NCI-H345 treated with DMSO at 0.1 percent for 48 hours (cell line): ENCODE data around the gene OR51E2.
A peak's percentile ranks its signal among the peaks of the same experiment; 100 is the strongest.
"Not testable (repeated sequence)": the region's sequence is repeated elsewhere in the genome, so short reads cannot be mapped to it uniquely, and the experiment has no call there.

Experiments used
- DNase-seq: peaks from one replicate; lab custom pipeline; 2025; ENCODE audit not compliant: unreplicated experiment; lab: John Stamatoyannopoulos, UW

The OR51E2 gene, protein sequence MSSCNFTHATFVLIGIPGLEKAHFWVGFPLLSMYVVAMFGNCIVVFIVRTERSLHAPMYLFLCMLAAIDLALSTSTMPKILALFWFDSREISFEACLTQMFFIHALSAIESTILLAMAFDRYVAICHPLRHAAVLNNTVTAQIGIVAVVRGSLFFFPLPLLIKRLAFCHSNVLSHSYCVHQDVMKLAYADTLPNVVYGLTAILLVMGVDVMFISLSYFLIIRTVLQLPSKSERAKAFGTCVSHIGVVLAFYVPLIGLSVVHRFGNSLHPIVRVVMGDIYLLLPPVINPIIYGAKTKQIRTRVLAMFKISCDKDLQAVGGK

DNA sequence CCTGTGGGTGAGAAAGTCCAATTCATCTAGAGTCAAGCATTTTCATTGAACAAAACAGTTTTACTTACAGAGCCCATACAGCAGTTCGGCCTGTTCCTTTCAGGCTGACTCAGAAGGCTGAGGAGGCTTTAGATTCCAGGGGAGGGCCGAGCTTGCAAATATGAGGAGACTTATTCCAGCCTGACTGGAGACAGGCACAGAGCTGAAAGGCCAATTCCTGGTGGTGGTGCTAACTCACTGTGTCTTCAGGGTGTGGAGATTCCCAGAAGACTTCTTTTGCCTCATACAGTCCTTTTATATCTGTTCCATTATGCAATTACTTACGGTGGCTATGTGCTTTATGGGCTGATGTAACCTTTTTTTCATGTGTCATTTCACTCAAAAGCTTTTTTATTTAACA lies at the start of gene OR51E2:
Gene OR51E2 (minus strand): TSS at position 269 of the 400 bp plus-strand sequence. CDS start 15,142 bp downstream, outside the sequence.
- peak; percentile 65 for DNase-seq

DNA sequence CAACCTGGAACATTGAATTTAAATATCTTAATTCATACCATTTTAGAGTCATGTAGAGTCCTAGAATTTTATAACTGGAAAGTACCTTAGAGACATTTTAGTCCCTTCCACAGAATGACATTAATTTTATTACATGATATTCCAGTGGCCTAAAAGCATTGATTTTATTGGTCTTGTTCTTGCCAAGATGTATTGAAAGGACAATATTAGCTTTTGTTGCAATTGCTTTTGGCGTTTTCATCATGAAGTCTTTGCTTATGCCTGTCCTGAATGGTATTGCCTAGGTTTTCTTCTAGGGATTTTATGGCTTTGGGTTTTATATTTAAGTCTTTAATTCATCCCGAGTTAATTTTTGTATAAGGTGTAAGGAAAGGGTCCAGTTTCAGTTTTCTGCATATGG lies 43.1 kb upstream of the OR51E2 start:
- no peak for DNase-seq

DNA sequence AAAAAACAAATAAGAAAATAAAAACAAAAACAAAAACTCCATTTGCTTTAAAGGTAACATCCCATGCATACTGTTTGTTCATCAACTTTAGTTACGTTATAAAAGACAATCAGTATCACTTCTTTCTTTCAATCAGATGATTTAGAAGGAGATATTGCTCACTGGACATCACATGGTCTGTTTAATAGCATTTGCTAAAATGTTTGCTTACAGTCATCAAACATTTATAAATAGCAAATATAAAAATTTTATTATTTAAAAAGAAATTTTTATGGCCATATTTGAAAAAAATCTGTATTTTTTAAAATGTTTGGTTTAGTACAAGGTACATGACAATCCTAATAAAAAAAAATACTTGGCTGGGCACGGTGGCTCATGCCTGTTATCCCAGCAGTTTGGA lies 29.5 kb upstream of the OR51E2 start:
- DNase-seq, result no peak

DNA sequence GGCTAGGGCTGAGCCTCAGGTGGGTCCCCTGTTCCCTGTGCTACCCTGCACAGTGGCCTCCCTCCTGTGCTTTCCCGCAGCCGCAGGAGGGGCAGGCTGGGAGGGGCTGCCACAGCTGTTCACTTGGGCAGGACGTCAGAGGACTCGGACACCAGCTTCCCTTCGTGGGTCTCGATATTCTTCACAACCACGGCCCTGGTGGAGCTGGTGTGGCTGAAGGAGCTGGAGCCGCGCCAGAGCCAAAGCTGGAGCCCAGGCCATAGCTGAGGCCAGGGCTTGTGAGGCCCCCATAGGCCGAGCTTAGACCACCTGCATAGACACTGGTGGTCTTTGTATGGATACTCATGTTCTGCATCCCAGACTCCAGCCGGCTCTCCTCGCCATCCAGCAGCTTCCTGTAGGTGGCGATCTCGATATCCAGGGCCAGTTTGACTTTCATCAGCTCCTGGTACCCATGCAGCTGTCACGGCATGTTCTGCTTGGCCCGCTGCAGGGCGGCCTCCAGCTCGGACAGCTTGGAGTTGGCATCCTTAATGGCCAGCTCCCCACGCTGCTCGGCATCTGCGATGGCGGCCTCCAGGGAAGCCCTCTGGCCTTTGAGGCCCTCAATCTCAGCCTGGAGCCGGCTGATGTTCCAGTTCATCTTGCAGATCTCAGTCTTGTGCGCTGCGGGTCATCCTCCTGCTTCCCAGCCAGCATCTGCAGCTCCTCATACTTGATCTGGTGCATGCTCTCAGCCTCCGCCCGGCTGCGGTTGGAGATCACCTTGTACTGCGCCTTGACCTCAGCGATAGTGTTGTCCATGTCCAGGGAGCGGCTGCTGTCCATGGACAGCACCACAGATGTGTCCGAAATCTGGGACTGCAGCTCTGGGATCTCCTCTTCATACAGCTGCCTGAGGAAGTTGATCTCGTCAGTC lies 25.2 kb upstream of the OR51E2 start:
- DNase-seq, result not testable (repeated sequence)

DNA sequence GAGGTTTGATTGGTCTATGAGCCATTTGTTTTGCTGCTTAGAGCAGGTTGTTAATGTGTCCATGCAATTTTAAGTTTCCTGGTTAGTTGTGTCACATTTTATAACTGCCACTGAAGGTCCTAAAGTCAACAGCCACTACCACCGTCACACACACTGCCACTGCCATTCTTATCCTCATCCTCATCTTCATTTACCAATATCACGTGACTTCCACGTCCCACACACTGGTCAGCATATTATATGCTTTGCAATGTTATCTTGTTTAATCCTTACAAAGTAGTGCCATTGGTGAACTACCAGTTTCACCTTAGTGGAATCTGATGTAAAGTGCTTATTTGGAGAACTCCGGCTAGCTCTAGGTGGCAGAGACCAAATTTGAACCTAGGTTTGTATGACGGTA lies 16.6 kb upstream of the OR51E2 start:
- DNase-seq, result no peak

DNA sequence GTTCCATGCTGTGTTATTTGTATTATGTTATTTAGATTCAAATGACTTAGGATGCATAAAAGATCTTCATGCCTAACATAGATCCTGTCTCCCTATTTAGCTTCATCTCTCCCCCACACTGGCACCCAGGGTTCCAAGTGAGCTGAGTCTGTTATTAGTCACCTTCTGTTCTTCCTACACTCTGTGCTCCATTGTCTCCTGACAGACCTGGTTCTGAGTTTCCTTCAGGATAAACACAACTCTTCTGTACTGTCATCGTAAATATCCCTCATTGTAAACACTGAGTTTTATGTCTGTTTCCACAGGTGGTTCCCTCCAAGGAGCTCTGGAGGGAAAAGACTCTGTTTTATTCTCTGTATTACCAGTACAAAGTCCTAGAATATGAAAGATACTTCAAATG lies 15.6 kb upstream of the OR51E2 start:
- no peak for DNase-seq

DNA sequence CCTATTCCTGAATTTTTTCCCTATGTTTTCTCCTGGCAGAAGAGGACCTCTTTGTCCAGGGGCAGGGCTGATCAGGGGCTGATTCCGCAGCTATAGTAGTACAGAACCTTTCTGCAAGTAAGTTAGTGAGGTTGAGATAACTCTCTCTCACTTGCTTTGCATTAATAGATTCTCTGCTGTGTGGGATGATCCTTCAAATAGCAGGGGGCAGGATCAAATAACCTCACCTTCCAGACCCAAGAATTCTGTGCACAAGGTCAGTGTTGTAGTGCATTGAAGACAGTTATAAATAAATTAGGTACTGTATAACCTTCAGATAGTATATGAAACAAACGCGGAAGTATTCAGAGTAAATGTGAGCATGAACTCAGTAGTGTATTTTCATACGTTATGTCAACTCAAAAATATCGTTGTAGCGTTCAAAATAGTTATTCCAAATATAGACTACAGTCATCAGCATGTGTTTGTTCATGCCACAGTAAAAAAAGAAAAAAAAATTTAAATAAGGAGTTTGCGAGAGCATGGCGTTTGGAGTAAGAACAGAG lies 7.2 kb upstream of the OR51E2 start:
- peak; percentile 79 for DNase-seq

DNA sequence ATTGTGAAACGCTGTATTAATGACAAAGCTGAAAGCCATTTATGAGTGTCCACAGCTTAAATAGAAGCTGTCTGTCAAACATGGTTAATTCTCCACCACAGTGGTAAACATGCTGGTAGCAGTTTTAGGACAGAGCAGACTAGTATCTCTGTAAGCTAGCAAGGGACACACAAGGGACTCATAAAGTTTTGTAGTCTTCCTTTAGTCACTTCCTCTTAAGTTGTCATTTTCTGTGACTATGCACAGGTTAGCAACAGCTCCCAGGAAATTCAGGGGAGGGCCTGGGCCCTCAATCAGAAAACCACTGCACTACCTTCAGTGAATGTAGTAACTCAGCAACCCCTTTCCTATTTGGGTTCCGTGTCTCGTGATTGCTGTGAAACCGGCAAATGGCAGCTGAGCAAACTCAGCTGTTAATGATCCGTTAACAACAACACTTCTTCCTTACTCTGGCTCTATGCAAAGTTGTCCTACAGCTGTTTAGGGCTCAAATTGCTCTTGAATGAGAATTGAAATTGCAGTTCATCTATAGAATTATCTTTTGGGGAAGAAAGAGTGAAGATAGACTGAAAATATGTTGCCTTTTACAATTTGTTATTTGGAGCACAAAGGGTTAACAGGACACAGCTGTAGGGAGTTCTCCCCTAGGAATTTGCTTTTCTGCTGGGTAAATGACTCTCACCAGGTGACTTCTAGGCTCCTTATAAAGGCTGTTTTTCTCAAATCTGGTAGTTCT lies 6.6 kb upstream of the OR51E2 start, which contains the start of gene MMP26:
Gene MMP26 (plus strand): TSS at position 731 of the 736 bp plus-strand sequence.
- DNase-seq, result peak; percentile 97

DNA sequence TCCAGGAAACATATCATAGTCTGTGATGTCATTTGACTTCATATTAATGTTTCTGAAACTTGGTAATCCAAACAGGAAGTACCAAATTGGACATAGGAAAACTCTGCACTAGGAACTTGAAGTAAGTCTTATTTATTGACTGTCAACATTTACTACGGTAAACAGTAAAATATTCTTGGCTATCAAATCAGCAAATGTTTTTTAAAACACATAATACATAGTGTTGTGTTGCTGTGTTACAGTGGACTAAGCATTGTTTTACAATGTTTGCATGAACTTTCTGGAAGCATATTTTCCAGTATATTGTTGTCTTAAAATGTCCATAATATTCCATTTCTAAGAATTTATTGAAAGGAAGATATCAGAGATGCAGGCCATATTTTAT lies 2.8 kb upstream of the OR51E2 start:
- DNase-seq, result no peak

DNA sequence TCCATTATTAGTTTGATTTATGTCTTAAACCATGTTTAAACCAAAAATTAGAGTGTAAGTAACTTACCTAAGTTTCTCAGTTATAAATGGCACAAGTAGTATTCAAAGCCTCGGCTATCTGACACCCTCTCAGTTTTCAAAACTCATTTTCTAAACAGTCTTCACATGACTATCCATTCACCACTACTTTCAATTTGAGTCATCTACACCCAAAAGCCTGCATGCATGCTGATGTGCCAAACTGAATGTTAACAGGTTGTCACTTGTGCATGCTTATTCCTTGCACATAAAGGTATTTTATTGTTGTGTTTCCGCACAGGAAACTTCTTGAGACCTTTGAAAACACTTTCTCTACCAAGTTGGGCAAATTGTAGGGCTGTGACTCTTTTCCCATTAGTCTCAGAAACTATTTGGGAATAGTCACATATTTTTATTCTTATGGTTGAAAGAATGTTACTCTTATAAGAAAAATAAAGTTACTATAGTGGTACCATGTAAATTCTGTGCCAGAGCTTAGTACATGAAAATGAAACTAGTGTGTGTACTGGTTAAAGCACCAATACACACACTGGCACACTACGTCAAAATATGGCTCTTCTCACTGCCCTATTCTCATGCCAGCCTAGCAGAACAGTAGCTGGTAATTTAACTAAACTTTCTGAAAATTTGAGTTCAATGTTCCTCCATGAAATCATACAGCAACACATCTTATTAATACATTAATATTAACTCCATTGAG lies 2.2 kb upstream of the OR51E2 start:
- no peak for DNase-seq

DNA sequence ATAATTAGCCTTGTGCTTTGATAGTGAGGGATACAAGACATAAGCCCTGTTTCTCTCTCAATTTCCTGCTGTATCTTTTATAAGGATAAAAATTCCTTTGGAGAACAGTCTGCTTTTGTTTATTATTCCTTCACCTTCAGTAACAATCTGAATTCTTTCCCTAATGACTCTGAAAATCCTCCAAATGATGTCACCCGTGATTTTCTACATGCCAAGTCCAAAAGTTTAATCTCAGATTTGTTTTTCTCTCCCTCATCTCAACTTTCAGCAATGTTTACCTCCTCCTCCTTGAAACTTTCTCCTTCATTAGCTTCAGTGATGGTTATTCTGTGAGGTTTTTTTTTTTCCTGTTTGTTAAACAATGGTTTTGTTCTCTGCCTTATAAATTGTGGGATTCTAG lies 2.2 kb downstream of the OR51E2 start:
- DNase-seq, result no peak

DNA sequence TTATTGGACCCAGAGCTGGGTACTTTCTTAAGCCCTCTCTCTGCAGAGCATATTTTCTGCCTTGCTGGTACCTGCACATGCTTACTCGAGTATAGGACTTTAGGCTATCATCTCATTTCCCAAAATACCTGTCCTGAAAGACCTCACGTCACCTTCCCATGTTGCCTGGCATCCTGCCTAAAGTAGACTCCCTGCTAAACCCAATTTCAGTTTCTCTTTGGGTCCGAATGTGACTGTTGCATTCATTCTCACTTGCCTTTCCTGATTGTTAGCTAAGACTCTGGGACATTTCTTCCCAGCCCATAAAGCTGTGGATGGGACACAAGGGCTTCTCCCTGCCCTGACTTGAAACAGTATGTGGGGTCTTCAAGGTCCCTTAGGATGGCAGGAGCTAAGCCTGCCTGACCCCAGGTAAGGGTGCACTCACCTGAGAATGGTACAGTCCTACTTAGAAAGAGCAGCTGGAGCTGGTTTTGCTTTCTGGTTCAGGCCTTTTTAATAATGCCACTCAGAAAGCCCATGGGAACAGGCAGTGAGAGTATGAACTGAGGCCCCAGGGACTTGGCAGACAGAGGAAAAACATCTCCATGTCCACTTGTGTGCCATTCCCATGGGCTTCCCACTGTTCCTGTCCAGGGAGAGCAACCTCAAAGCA lies 12.9 kb downstream of the OR51E2 start:
- peak; percentile 27 for DNase-seq

DNA sequence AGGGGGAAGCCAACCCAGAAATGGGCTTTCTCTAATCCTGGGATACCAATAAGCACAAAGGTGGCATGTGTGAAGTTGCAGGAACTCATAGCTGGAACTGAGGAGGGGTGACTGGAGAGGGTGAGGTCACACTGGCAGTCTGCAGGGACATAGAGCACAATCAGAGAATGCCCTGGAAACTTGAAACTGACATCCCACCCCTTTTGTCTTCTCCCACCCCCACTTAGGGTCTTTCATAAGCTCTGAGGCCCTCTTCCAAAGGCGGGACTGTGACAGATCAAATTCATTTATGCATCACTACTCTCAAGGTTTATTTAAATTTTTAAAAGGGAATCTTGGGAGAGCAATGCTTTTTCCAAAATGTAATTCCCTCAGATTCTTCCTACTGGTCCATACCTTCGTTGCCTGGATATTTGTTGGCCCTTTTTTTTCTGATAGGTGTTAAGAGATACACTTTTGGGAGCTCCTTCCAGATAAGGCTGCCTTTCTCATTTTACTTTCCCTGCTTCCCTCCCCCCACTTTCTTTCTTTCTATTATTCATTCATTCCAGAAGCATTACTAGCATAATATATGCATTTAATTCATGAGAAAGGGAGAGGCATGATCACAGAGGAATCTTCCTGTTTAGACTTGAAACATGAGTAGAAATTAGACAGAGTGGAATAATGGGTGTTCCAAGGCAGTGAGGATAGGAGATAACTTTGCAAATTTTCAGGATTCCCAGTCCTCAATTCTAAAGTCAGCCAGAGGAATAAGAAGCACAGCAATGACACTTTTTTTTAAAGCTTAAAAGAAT lies 14.8 kb downstream of the OR51E2 start:
- DNase-seq, result no peak

DNA sequence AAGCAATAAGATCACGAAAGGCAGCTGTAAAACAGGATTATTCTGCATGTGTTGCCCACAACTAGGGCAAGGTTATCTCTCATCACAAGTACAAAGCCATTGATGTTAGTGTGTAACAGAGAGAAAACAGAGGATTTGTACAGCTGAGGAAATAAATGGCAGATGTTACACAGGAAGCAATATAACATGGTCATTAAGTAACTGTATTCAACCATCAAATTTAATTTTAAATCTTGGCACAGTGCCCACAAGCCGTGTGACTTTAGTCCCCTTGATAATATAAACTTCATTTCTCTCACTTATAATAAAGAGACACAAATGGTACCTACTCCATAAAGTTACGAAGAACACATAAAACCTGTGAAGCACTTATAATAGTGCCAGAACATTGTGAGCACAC lies 17.3 kb downstream of the OR51E2 start:
- DNase-seq, result peak; percentile 48

DNA sequence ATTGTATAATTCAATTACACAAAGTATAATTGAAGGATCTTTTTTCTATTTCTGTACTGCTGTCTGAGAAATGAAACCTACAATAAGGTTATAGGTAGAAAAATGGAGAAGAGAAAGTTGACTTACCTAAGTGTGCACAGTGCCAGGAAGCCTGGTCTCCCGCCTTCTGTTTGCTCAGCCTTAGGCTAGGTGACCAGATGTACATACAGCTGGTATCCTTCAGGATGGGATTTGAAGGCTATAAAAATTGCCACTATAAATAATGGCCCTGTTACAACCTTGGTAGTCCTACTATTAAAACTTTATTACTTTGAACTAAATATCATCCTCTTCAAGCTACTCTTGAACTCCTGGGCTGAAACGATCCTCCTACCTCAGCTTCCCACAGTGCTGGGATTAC lies 19.7 kb downstream of the OR51E2 start:
- no peak for DNase-seq

DNA sequence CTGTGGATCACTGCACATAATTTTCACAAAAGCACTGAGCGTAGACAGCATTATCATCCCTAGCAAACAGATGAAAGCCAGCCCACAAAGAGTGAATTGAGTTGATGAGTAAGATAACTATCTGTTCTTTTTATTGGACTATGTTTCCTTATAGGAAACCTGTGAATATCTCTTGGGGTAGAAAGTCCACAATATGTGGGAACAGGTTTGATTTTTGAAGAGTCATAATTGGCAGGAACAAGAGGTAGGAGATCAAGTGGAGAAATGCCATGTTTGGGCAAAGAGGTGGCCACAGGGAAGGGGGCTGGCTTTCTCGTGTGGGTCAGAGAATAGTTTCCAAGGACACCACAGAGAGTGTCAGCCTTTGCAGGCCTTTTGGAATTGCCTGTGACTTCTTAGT lies 23.9 kb downstream of the OR51E2 start:
- no peak for DNase-seq

DNA sequence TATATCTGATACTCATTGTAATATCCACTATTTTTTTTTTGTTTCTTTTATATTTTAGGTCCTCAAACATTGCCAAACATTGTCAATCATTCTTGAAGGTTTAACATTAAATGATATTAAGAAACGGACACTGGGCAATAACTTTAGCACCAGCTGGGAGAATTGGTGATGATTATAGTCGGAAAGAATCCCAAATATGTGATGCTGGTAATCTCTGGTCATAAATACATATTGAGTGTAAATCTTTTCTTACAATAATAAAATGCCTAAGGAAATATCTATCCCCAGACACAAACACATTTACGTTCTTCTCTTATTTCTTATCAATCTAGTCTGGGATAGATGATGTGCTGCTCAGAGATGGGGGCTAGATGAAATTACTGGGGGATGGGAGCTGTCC lies 25.2 kb downstream of the OR51E2 start:
- no peak for DNase-seq

DNA sequence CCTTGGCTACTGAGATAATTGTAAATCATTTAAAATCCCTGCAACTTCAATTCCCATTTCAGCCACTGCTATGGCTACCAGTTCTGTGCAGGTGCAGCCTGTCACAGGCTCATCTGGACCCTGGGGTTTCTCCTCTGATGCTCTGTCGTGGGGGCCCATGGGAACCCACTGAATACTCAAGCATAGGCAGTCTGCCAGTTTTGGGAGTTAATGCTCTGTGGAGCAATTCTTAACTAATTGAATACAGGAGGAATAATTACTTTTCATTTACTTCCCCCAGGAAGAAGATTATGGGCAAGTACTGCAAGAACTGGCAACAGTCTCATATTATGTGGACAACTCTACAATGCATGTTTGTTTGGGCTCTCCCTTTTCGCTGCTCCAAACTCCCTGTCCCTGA lies 25.9 kb downstream of the OR51E2 start:
- peak; percentile 18 for DNase-seq

DNA sequence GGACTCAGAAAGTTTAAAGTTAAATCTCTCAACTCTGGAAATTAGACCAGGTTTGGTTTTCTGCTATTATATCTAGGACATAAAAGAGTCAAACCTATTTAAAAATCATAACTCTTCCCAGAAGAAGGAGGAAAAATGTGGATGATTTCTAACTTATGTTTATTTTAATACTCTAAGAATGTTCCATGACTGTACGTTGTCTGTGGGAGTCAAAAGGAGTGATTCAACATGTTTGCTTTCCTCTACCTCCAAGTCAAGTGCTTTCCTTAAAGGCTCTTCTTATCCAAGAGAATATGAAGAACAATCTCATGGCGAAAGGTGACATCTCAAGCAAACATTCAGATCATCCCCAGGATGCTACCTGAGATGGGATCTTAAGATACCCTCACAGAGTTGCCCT lies 32.2 kb downstream of the OR51E2 start:
- DNase-seq, result no peak
